Mucosa of gallbladder (tissue), 1 donor: ENCODE data around the gene PRKCH. TPM values are rescaled to one million over a fixed set of nuclear protein-coding genes. Genes with fewer than 3 reads are reported as not detected.

ENCODE experiments used
- DNase-seq: peaks from one replicate; pipeline ENCODE4 v3.0.0-alpha.2; 2020; ENCODE audit warnings: low spot score
- total RNA-seq: library from RNA; stranded (reverse); gene quantifications from one replicate; pipeline ENCODE4 v1.2.1, GENCODE V29; 2021
- donor health status: DM: no; HTN: no; CAD: no.

The PRKCH gene
- total RNA-seq, 1 donor from 2014 or later: 28.5 TPM

- DNase-seq: no peak
These were observed 44.4 kb downstream of the PRKCH start for GRCh38 chr14:61365667-61366212.

GRCh38 chr14:61368114-61368710 lies 46.8 kb downstream of the PRKCH start:
- no peak for DNase-seq

- no peak for DNase-seq
These were observed 47.5 kb downstream of the PRKCH start for GRCh38 chr14:61368781-61369453.

- no peak for DNase-seq
These were observed 48.1 kb downstream of the PRKCH start for GRCh38 chr14:61369454-61369810.

- DNase-seq: no peak
These were observed 51.0 kb downstream of the PRKCH start for GRCh38 chr14:61372379-61372778.

GRCh38 chr14:61372842-61373555 lies 51.6 kb downstream of the PRKCH start:
- DNase-seq: no peak

GRCh38 chr14:61374284-61374683 lies 52.9 kb downstream of the PRKCH start:
- no peak for DNase-seq

GRCh38 chr14:61375218-61375617 lies 53.8 kb downstream of the PRKCH start:
- no peak for DNase-seq

- no peak for DNase-seq
These were observed 54.9 kb downstream of the PRKCH start for GRCh38 chr14:61376314-61376713.

- no peak for DNase-seq
These were observed 56.4 kb downstream of the PRKCH start for GRCh38 chr14:61377749-61378148.

- no peak for DNase-seq
These were observed 58.3 kb downstream of the PRKCH start for GRCh38 chr14:61379639-61380184.

- no peak for DNase-seq
These were observed 59.6 kb downstream of the PRKCH start for GRCh38 chr14:61380984-61381383.

GRCh38 chr14:61381553-61381952 lies 60.2 kb downstream of the PRKCH start:
- no peak for DNase-seq

GRCh38 chr14:61382842-61383241 lies 61.5 kb downstream of the PRKCH start:
- DNase-seq: no peak

- DNase-seq: no peak
These were observed 63.8 kb downstream of the PRKCH start for GRCh38 chr14:61385002-61385685.

GRCh38 chr14:61386173-61386772 lies 64.9 kb downstream of the PRKCH start:
- DNase-seq: no peak

GRCh38 chr14:61387076-61387475 lies 65.7 kb downstream of the PRKCH start:
- no peak for DNase-seq

GRCh38 chr14:61388173-61388975 lies 67.0 kb downstream of the PRKCH start:
- DNase-seq: no peak

GRCh38 chr14:61388976-61389576 lies 67.7 kb downstream of the PRKCH start:
- DNase-seq: no peak

- DNase-seq: no peak
These were observed 69.7 kb downstream of the PRKCH start for GRCh38 chr14:61391119-61391518.
